ENCODE data around the gene ZYX.

ZYX gene

GRCh38 chr7:143439866-143440265, 58.7 kb downstream of the ZYX start:
- H3K4me2 ChIP-seq (ENCODE audit: low read depth, low read length, poor library complexity, severe bottlenecking): no peak overlapping the region
- H3K9me2 ChIP-seq (replicated peaks; ENCODE audit: insufficient read depth, low read length): no peaks in the 10 kb centered on the region
- no peaks in the 10 kb centered on the region for H3K79me2 ChIP-seq (ENCODE audit: insufficient read depth, low read length)
- no peak overlapping the region for H3K27ac ChIP-seq (ENCODE audit: low read depth, low read length)
- no peak overlapping the region for H2AFZ ChIP-seq (ENCODE audit: low read depth, low read length, severe bottlenecking)
- H3F3A ChIP-seq (ENCODE audit: insufficient read depth): no peaks in the 10 kb centered on the region
- H3K36me3 ChIP-seq (ENCODE audit: low read length): no peaks in the 10 kb centered on the region
- no peak overlapping the region for H3K4me3 ChIP-seq (ENCODE audit: insufficient read depth, low read length, poor library complexity, severe bottlenecking)
- H3K9me3 ChIP-seq (ENCODE audit: insufficient read depth, low read length): no peaks in the 10 kb centered on the region
- H4K20me1 ChIP-seq (ENCODE audit: low read depth, low read length): no peaks in the 10 kb centered on the region
- H3K9ac ChIP-seq (ENCODE audit: low read length): no peak overlapping the region
- TF ChIP-seq EZH2phosphoT487 (conservative IDR thresholded peaks at IDR 0.05; ENCODE audit: low read length) (no peak), CTCF (IDR thresholded peaks at IDR 0.05; ENCODE audit: insufficient read depth, low read length, poor library complexity, severe bottlenecking) (no peak)
- no peaks in the 10 kb centered on the region for H3K27me3 ChIP-seq (ENCODE audit: low read length)

Measured in SU-DHL-6 (cell line).